Measurements from ENCODE around the gene NCOA7. TPM values are rescaled to one million over a fixed set of nuclear protein-coding genes. Genes with fewer than 3 reads are reported as not detected.
A peak's percentile ranks its signal among the peaks of the same experiment; 100 is the strongest.

Gene NCOA7
- polyA plus RNA-seq, 1 donor: 6.3 TPM

DNA sequence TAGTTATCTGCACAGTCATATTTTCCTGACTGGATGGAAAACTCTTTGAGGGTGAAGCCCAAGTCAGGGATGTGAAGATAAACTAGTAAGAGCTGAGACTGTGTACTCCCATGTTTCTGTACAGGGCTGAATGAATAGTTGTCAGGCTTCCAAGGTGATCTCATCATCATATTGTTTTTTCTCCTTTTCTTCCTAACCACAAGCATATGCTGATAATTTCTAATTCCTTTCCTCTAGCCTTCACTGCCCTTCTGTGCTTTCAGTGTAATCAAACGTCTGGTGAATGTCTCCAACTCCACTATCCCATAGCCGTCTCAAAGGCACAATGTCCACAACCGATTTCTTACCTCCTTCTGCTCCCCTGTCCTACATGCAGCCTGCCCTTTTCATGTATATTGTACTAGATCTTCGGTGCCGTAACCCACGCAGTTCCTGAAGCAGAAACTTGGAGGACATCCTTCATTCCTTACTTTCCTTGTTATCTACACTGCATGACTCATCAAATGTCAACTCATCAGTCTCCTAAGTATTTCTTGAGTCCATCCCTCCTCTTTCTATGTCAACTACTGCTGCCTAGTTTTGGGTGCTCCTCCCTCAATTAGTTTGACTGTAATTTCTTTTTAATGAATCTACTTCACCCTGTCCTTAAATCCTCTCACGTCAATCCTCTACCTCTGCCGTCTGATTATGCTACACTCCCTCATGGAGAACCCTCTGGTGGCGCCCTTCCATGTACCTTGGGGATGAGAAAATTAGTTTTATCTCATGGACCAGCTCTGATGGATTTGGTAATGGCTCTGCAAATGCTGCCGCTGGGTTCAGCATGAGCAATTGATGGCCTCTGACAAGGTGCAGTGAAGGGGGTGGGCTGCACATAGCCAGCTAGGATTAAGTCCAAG lies 21.9 kb downstream of the NCOA7 start:
- peak; percentile 49 for DNase-seq

DNA sequence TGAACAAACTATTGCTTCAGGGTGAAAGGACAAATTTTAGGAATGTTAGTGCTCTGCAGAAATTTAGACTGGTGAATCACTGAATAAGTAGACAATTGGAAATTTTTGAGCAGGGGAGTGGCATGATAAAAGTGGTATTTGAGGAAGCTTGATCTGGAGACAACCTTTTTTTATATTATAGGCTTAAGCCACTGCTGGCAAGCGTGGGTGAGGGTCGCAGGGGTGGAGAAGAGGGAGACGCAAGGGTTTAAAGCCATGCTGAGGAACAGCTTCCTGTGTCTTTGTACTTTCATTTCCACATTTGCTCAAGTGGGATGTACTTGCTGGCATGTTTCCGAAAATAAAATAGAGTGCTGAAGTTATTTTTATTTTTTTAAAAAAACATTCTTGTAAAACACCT lies 23.7 kb downstream of the NCOA7 start:
- DNase-seq: no peak

DNA sequence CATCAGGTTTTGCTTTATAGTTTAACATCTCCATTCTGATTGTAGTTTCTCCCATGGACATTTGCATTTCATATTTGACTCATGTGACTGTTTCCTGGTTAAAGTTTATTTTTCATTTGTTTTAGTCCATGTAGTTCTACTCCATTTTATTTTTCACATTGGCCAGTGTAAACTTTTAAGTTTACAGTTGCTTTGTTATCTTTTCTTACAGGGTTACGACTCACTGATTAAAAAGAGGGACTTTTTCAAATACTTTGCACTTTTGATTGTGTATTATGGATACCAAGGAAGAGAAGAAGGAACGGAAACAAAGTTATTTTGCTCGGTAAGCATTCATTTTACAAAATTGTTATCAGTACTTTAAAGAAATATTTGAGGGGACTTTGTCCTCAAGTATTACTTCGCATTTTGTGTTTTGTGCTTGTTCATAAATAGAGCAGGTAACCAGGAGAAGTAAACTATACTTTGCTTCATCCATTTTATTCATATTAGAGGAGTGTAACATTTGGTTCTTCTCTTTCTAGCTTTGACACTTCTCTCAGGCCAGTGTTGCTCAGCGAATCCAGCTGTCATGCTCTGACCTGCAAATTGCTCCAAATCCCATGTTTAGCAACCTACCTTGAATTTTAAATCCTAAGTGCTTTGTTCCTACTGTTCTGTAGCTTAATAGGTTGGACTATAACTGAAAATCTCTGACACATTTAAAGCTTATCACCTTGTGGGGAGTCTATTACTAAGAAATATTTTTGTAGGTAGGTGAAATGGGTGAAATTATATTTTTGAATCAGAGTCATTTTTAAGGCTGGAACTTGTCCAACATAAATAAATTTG lies 24.5 kb downstream of the NCOA7 start:
- no peak for DNase-seq

DNA sequence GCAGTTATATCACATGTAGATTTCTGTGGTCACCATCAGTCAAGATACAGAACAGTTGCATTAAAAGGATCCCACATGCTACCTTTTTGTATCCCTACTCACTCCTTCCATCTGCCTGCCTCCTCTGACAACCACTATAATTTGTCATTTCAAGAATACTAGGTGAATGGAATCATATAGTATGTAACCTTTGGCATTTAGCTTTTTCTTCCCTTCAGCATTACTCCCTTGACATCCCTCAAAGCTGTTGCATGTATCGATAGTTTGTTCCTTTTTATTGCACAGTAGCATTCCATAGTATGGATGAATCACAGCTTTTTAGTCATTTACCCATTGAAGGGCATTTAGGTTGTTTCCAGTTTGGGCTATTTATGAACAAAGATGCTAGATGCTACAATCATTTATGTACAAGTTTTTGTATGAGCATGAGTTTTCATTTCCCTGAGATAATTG lies 26.1 kb downstream of the NCOA7 start:
- DNase-seq: no peak

DNA sequence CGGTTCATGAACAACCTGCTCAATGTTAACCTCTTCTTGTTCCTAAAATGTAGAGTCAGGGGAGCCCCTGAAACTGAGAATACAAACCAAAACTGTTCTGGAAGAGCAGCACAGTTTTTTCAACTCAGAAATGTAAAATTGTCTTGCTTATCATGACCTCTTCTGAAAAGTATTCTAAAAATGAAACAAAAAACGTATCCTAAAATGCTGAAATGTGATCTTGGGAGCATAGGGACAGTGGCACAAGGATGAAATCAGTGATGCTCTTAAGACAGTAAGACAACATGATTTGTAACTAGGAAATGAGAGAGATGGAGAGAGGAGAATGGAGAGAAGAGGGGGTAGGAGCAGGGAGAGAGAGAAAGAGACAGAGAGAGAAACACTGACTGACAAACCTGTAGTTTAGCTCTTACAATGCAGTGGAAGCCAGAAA lies 27.5 kb downstream of the NCOA7 start:
- DNase-seq: no peak

DNA sequence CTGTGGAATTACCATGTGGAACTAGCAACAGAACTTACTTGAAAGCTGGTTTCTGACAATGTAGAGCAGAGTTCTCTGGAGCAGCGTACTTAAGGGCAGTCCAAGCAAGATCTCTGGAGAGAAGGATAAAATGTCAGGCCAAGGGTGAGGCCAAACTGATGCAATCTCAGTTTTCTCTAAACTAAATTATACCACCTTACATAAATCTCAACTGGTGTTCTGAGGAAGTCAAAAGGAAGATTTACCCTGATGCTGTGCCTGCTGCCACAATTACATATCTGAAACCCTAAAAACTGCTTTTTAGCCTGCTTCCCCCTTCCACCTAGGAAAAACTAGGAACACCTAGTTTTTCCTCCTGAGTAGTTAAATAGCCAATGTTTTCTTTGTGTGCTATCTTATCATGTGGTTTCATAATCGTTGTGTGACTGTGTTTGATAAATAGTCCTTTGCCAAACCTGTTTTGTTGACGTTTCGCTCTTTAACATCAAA lies 28.1 kb downstream of the NCOA7 start:
- DNase-seq: no peak

DNA sequence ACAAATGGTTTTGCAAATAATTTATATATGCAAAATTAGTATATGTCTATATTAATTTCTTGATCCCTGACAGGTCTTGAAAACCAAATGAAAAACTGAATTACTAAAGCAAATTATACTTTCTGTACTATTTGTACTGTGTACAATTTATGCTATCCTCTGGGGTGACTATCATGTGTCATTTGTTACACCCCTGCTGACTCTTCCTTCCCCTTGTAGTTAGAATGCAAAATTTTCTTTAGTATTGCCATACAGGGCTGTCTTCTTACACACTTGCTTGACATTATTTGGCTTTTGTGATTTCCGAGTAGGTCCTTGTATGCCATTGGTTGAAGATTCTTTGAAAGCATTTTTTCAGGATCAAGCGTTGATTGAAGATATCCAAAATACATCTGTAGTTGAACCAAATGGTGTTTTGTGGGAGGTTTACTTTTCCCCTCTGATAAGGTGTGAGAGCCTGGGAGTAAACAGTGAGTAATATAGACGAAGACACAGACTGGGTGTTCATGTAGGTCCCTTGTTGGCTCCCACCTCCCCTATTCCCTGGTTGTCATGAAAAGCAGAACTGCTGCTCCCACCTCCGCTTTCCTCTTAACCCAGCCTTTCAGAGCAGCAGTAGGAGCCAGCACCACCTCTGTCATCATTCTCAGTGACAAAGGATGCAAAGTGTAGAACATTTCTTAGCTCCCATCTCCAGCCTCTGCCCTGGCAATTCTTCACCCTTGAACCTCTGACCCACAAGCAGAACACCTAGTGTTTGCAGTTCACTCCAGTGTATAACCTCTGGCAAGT lies 29.0 kb downstream of the NCOA7 start:
- no peak for DNase-seq

DNA sequence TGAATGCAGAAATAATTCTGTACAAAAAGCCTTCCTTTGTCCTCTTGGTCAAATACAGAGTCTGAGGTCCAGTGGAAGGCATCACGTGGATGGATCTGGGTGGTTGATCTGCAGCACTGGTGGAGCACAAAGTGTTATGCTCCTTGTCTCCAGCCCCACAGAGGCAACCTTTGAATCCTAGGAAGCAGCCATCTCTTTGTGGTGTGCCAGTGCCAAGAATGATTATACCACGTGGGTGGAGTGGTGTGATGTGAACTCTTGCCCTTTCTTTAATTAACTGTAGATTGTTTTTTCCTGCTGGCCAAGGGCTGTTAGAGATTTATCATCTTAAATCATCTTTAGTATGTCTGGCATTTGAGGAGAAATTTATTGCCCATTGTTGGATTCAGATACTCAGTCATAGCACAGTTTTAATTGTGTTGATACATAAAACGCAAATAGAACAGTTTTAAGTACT lies 31.1 kb downstream of the NCOA7 start:
- no peak for DNase-seq

DNA sequence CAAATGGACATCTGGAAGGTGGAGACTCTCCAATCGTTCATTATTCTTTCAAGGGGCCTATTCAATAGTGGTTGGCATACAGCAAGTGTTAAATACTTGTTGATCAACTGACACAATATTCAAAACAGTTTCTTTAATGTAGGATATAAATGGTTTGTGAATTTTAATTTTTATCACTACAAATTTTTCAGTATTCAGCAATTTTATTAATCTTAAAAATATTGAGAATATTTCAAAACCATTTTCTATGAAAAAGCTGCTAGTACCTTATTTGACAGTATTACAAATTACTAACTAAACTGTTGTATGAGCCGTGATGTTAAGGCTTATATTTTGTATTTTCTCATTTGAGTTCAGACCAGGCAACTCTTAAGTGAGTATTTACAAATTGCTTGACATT lies 32.4 kb downstream of the NCOA7 start:
- DNase-seq: no peak

DNA sequence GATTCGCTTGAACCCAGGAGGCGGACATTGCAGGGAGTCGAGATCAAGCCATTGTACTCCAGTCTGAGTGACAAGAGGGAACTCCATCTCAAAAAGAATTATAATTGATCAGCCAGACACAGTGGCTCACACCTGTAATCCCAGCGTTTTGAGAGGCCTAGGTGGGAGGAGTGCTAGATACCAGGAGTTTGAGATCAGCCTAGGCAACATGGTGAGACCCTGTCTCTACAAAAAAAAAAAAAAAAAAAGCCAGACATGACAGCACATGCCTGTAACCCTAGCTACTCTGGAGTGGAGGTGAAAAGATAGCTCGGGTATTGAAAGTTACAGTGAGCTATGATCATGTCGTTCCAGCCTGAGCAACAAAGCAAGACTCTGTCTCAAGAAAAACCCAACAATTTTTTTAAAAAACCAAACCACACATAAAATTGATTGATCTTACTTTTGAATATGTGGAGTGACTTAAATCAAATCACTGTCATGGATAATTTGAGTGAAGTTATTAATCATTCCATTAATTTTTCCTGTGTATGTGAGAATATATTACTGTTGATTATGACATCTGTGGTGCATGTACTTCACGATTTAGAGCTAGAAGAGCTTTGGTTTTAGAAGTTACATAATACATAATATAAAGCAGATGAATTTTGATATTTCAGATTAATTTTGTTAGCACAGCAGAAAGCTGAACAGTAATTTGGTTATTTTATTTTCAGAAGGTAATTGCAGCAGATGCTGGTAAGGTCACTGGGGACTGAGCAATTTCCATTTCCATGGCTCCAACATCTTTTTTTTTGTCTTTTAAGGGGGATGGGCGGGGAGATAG lies 34.4 kb downstream of the NCOA7 start:
- no peak for DNase-seq

DNA sequence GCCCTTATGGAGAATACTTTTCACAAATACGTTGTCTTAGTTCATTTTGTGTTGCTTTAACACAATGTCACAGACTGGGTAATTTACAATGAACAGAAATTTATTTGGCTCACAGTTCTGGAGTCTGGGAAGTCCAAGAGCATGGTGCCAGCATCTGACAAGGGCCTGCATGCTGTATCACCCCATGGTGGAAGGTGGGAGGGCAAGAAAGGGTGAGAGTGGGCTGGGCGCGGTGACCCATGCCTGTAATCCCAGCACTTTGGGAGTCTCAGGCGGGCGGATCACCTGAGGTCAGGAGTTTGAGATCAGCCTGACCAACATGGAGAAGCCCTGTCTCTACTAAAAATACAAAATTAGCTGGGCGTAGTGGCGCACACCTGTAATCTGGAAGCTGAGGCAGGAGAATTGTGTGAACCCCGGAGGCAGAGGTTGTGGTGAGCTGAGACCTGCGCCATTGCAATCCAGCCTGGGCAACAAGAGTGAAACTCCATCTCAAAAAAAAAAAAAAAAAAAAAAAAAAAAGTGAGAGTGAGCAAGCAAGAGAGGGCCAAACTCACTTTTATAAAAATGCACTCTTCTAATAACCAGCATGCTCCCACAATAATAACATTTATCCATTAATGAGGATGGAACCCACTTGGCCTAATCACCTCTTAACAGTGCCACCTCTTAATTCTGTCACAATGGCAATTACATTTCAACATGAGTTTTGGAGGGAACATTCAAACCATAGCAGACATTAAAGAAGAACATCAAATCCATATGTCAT lies 36.1 kb downstream of the NCOA7 start:
- DNase-seq: no peak

DNA sequence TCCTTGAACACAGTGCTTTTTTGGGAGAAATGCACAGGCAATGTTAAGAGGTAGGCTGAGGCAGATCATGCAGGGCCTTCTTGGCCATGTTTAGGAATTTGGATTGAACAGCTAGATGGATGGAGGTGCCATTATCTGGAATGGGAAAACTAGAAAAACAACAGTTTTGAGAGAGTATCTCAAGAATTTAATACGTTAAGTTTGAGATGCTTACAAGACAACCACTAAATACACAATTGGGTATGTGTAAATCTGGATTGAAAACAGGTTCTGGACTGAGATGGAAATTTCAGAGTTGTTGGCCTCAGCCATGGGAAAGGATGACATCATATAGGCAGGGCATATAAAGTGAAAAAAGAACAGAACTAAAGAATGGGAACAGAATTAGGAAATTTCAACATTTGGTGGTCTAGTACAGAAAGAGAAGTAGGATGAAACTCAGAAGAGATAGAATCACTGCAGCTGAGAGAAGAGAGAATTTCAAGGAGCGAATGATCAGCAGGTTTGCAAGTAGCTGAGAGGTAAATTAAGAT lies 37.1 kb downstream of the NCOA7 start:
- no peak for DNase-seq

DNA sequence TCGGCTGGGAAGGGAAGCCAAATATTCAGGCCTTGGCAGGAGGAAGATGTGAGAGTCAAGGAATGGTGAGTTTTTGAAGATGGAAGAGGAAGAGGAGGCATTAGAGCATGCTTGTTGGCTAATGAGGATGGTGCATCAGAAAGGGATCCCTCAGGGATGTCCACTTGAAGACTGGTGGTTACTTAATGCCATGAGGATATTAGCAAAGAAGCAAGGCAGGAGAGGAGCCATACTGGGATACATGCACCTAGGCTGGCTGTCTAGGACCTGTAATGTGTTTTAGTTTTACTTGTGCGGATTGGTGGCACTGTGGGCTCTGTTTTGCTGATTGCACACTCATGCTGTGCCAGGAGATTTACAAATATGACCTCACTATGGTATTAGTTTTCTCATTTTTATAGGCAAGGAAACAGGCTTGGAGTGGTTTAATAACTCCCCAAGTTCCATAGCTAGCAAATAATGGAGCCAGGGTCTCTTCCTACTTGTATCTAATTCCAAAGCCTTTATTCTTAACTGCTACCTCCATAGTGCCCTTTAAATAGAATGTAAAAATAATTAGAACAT lies 37.8 kb downstream of the NCOA7 start:
- DNase-seq: no peak

DNA sequence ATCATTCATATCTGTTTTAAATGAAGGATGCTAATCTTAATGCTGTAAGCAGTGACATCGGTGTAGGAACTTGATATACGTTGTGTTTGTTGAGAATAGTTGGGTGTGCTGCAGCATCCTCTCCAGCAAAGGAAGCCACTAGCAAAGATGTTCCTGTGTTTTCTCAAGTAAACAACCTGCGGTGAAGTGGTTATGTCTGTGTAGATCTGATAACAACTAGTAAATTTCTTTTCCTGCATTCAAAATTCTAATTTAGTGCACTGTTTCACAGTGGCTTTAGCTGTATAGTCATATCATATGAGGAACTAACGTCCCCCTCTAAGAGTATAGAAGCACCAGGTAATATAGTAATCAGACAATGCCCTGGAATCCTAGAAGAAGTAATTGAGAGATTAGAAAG lies 38.7 kb downstream of the NCOA7 start:
- DNase-seq: no peak

DNA sequence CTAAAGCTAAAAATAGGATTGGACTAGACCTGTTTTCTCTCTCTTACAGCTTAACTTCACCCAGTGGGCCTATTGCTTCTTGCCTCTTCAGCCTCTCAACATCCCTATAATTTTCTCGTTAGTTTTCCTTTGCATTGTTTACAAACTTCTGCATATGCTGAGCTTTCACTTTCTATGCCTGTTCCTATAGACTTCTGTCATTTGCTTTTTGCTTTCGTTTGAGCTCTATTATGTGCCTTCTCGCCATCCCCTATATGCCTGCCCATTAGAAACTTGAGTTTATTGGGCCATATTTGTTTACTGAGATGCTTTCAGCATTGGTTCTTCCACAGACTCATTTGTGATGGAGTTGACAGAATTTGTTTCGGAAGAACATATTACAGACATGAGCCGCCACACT lies 40.9 kb downstream of the NCOA7 start:
- DNase-seq: no peak

DNA sequence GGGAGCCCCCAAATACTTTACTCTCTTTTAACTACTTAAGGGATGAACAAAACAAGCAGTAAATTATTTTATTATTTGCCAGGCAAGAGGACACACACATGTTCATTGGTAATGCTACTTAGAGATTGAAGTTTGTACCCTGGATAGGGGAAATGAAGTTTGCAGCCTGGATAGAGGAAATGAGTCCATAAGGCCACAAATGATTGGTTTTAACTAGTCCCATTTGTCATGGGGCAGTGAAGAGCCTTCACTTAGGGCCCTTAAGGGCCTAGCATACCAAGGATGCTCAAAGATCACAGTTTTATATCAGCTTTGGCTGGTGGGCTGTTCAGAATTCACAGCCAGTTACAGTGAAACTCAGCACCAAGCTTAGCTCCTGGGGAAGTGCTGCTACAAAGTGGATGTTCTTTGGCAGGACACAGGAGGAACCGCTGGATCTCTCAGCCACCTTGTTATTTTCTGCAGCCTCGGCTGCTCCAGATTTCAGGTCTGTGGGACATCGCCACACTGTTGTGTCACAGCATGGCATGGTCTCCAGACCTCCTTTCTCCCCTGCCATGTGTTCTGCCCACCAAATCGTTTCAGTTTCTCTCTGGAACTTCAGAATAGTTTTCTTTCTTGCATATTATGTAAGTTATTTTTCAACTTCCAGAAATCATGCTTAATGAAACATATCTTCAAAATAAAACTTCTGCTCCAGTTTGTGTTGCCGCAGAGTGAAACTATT lies 41.8 kb downstream of the NCOA7 start:
- no peak for DNase-seq

DNA sequence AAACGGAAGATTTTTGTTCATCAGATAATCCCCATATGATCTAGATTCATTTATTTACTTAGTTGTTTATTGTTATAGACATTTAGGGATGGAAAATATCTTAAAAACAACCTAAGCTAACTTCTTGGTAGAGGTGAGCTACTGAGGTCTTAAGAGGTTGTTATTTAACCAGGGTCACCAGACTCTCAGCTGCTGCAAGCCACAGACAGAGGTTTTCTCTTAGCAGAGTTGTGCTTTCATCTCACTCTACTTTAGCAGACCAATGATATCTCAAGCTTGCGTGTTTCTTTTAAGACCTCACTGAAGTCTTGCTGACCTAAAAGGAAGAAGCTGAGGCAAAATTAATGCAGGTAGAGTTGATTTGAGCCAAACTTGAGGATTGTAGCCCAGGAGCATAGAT lies 43.6 kb downstream of the NCOA7 start:
- no peak for DNase-seq

DNA sequence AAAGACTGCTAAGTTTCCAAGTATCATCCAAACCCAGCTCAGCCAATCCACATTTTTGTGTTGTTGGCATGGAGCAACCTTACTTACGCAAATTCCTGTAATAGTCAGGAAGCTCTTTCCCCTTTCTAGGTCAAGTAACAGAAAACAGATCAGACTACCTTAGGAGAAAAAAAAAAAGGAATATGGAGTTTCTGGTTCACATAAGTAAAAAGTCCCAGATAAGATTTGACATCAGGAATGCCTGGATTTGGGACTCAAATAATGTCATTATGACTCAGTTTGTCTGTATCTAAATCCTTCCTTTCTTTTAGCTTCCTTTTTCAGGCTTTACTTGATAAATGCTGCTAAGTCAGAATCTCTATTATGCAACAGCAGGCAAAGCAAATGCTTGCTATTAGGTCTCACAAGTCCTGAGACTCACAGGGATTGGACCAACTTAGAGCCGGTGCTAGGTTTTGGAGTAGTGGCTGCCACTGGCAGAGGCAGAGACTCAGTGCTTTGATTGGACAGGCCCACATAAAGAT lies 44.5 kb downstream of the NCOA7 start:
- DNase-seq: no peak

DNA sequence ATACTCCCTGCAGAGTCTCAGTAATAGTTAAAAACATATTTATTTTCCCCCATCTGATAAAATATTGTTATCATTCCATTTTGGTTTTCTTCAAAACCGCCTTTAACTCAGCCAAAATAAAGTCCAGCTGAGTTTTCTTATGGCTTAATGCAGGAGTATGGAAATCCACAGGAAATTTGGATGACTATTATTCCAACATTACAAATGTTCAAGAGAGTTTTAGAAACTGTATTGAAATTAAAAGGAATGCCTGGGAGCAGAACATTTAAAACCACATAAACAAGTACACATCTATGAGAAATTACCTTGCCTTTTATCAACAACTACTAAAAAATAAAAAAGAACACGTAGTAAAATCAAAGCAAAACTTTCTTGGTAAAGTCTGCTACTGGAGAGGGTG lies 45.7 kb downstream of the NCOA7 start:
- DNase-seq: no peak

Data from hindlimb muscle (tissue), 1 donor.